PC-9 (cell line): Measurements from ENCODE around the gene GAK. TPM values are rescaled to one million over a fixed set of nuclear protein-coding genes. Genes with fewer than 3 reads are reported as not detected.

Experiments used
- BruUV-seq: library from RNA; stranded (reverse); fragments of 400-500 nt; replicated peaks from 2 replicates; lab custom pipeline; 2021; lab: Mats Ljungman, UMichigan
- CTCF ChIA-PET: fragments of 300-600 bp; sonication (Branson Sonifier 250); formaldehyde crosslinking; loops from one replicate; lab custom pipeline; 2022; ENCODE audit warnings: antibody characterized with exemption; lab: Charles Lee
- POLR2A ChIA-PET: fragments of 300-600 bp; sonication (Branson Sonifier 250); formaldehyde crosslinking; loops from one replicate; lab custom pipeline; 2022; ENCODE audit warnings: antibody characterized with exemption; ENCODE audit not compliant: unreplicated experiment; lab: Charles Lee
- DNase-seq, 2 experiments: peaks; one replicate each; pipeline versions ENCODE4 v3.0.0 to v3.0.0-alpha.2; 2015 to 2022; ENCODE audit warnings: mixed read lengths in 1 of 2
- H2AFZ ChIP-seq: fragments of 200-600 bp; sonication (generic); 2 replicates; pipeline ENCODE4 v1.8.1; 2017; ENCODE audit warnings: antibody characterized with exemption
- H3F3A ChIP-seq: fragments of 200-600 bp; sonication (generic); 2 replicates; pipeline ENCODE4 v1.8.1; 2017; ENCODE audit warnings: antibody characterized with exemption, mild to moderate bottlenecking, low read depth; ENCODE audit not compliant: insufficient read depth
- H3K27ac ChIP-seq: fragments of 200-600 bp; sonication (generic); 2 replicates; pipeline ENCODE4 v1.6.1; 2016; ENCODE audit warnings: mixed run types
- H3K27me3 ChIP-seq: fragments of 200-600 bp; sonication (generic); 2 replicates; pipeline ENCODE4 v1.6.1; 2016; ENCODE audit warnings: low read depth, mixed run types; ENCODE audit not compliant: insufficient read depth
- H3K36me3 ChIP-seq: fragments of 200-600 bp; sonication (generic); 2 replicates; pipeline ENCODE4 v1.6.1; 2016; ENCODE audit warnings: low read depth, mixed run types
- H3K4me1 ChIP-seq: fragments of 200-600 bp; sonication (generic); replicated peaks from 2 replicates; pipeline ENCODE4 v1.6.1; 2016; ENCODE audit warnings: mixed run types; ENCODE audit not compliant: insufficient read depth
- H3K4me2 ChIP-seq: fragments of 200-600 bp; sonication (generic); 2 replicates; pipeline ENCODE4 v1.6.1; 2017; ENCODE audit warnings: mixed run types
- H3K4me3 ChIP-seq: fragments of 200-600 bp; sonication (generic); 2 replicates; pipeline ENCODE4 v1.6.1; 2016; ENCODE audit warnings: mixed run types
- H3K79me2 ChIP-seq: fragments of 200-600 bp; sonication (generic); 2 replicates; pipeline ENCODE4 v1.6.1; 2017; ENCODE audit warnings: low read depth, mixed run types
- H3K9me2 ChIP-seq: fragments of 200-600 bp; sonication (generic); 2 replicates; pipeline ENCODE4 v1.8.1; 2017; ENCODE audit warnings: mild to moderate bottlenecking; ENCODE audit not compliant: insufficient read depth
- H3K9me3 ChIP-seq: fragments of 200-600 bp; sonication (generic); 2 replicates; pipeline ENCODE4 v1.8.1; 2016; ENCODE audit warnings: low read depth; ENCODE audit not compliant: insufficient read depth
- H4K20me1 ChIP-seq: fragments of 200-600 bp; sonication (generic); 2 replicates; pipeline ENCODE4 v1.8.1; 2017; ENCODE audit not compliant: insufficient read depth
- EZH2 ChIP-seq: fragments of 200-600 bp; sonication (generic); IDR thresholded peaks from 2 replicates; pipeline ENCODE4 v1.8.0; 2017; ENCODE audit warnings: antibody characterized with exemption, low read depth
- intact Hi-C: fragments of 100-400 bp; cut with micrococcal nuclease; formaldehyde crosslinking; loops from one replicate; pipeline ENCODE4 v1.10.0; 2022; ENCODE audit not compliant: unreplicated experiment
- total RNA-seq: library from RNA; stranded (reverse); gene quantifications from 2 replicates; pipeline ENCODE4 v1.2.3, GENCODE V29; 2021
- TF ChIP-seq, protein P1 (sequence below): fragments of 200-600 bp; sonication (generic); conservative IDR thresholded peaks from 2 replicates; pipeline ENCODE4 v1.6.1; 2017; ENCODE audit warnings: mixed run types, antibody characterized with exemption, mild to moderate bottlenecking, moderate library complexity

GAK gene
- total RNA-seq, 1 experiment from 2014 or later, result 114 TPM

DNA sequence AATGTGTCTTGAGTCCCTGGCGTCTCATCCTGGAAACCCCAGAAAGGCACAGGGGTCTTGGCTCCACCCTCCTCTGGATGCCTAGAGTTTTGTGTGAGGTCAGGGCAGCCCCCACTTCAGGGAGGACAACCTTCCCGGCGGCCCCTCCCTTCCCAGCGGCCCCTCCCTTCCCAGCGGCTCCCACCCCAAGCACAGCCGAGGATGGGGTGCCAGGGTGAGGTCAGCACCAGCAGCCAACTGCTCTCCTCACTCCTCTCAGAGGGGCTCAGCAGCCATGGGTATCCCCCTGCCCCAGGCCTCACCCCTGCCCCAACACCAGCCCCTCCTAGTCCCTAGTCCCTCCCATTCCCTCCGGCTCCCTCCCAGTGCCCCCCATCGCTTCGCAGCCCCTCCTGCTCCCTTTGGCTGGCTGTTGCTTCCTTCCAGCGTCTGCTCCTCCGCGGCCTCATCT, 23.8 kb upstream of the GAK start:
- no peaks in the 10 kb centered on the region for H3K27me3 ChIP-seq
- H2AFZ ChIP-seq, result no peak overlapping the region
- no peaks in the 10 kb centered on the region for H3F3A ChIP-seq
- no peak for DNase-seq
- intact Hi-C loops, result no loop called here
- no peak overlapping the region for H3K27ac ChIP-seq
- ChIA-PET POLR2A (no interaction called here), CTCF (interaction anchor here (0.6 kb wide), 1 partner anchor 11 kb away, joined by 17 read pairs; no protein-coding TSS in a partner anchor)
- BruUV-seq, result no TSS peak
- H3K36me3 ChIP-seq, result no peaks in the 10 kb centered on the region
- H4K20me1 ChIP-seq, result no peaks in the 10 kb centered on the region
- TF ChIP-seq EZH2, result no peak
- TF ChIP-seq, protein P1, sequence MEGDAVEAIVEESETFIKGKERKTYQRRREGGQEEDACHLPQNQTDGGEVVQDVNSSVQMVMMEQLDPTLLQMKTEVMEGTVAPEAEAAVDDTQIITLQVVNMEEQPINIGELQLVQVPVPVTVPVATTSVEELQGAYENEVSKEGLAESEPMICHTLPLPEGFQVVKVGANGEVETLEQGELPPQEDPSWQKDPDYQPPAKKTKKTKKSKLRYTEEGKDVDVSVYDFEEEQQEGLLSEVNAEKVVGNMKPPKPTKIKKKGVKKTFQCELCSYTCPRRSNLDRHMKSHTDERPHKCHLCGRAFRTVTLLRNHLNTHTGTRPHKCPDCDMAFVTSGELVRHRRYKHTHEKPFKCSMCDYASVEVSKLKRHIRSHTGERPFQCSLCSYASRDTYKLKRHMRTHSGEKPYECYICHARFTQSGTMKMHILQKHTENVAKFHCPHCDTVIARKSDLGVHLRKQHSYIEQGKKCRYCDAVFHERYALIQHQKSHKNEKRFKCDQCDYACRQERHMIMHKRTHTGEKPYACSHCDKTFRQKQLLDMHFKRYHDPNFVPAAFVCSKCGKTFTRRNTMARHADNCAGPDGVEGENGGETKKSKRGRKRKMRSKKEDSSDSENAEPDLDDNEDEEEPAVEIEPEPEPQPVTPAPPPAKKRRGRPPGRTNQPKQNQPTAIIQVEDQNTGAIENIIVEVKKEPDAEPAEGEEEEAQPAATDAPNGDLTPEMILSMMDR, result no peak
- H3K9me2 ChIP-seq, result no peaks in the 10 kb centered on the region
- no peaks in the 10 kb centered on the region for H3K79me2 ChIP-seq
- no peak overlapping the region for H3K4me3 ChIP-seq
- no peaks in the 10 kb centered on the region for H3K9me3 ChIP-seq
- H3K4me1 ChIP-seq, result no peaks in the 10 kb centered on the region
- H3K4me2 ChIP-seq, result no peak overlapping the region

DNA sequence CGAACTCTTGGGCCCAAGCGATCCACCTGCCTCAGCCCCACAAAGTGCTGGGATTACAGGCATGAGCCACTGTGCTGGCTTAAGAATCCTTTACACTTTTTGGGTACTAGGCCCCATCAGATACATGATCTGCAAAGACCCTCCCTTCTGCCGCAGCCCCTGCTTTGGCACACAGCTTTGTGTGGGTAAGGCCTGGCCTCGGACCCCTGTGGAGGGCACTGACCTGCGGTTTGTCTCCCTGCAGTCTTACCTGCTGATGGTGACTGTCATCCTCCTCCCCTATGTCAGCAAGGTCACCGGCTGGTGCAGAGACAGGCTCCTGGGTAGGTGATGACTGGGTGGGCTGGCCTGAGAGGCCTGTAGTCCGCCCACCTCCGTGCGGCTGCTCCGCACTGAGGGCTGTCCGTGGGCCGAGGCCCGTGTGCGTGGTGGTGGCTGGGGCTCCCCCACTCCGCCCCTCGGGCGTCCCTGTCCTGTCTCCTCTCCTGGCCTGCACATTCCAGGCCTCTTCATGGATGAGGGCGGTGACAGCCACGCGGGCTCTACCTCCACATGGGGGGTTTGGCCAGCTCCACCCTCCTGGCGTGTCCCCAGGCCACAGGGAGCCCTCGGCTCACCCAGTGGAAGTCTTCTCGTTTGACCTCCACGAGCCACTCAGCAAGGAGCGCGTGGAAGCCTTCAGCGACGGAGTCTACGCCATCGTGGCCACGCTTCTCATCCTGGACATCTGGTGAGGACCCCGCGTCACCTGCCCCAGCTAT, 23.2 kb upstream of the GAK start:
- Histone ChIP-seq H3K27ac (no peak overlapping the region), H3K9me2 (no peaks in the 10 kb centered on the region), H3K4me1 (no peaks in the 10 kb centered on the region), H2AFZ (no peak overlapping the region), H3K27me3 (no peaks in the 10 kb centered on the region), H3K4me3 (no peak overlapping the region), H3K36me3 (no peaks in the 10 kb centered on the region), H3K9me3 (no peaks in the 10 kb centered on the region), H3K4me2 (no peak overlapping the region), H3F3A (no peaks in the 10 kb centered on the region), H3K79me2 (no peaks in the 10 kb centered on the region), H4K20me1 (no peaks in the 10 kb centered on the region)
- POLR2A ChIA-PET, result no interaction called here
- no TSS peak for BruUV-seq
- CTCF ChIA-PET, result no interaction called here
- intact Hi-C loops, result no loop called here
- no peak for DNase-seq
- TF ChIP-seq EZH2, result no peak
- TF ChIP-seq, protein P1, result no peak

DNA sequence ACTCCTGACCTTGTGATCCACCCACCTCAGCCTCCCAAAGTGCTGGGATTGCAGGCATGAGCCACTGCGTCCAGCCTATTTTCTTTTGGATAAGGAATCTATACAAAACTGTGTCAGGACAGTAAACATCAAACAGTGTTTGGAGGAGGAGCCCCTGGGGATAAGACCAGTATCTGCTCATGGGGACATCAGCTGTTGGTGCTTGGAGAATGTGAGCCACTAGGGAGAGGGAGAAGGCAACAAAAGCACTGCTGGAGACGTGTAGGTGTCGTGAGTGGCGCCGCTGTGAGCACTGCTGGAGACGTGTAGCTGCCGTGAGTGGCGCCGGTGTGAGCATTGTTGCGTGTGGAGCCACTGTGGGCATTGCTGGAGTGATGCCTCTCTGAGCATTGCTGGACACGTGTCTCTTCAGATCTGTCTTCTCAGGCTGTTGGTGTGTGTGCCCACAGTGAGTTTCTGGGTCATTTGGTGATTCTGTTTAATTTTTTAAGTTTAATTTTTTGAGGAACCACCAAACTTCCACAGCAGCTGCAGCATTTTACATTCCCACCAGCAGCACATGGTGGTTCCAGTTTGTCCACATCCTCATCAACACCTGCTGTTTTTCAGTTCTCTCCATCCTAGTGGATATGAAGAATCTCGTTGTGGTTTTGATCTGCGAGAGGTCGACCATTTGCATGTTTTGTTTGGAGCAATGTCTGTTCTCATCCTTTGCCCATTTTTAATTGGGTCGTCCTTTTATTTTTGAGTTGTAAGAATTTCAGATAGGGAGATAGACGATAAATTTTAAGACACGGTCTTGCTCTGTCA, 22.3 kb upstream of the GAK start:
- BruUV-seq, result no TSS peak
- Histone ChIP-seq H3K79me2 (no peaks in the 10 kb centered on the region), H3K4me2 (no peak overlapping the region), H3K4me3 (no peak overlapping the region), H3K4me1 (no peaks in the 10 kb centered on the region), H3K36me3 (no peaks in the 10 kb centered on the region), H3K27ac (no peak overlapping the region), H3F3A (no peaks in the 10 kb centered on the region), H3K9me2 (no peaks in the 10 kb centered on the region), H2AFZ (no peak overlapping the region), H3K9me3 (no peaks in the 10 kb centered on the region), H3K27me3 (no peaks in the 10 kb centered on the region), H4K20me1 (no peaks in the 10 kb centered on the region)
- TF ChIP-seq EZH2, result no peak
- TF ChIP-seq, protein P1, result no peak
- ChIA-PET CTCF (no interaction called here), POLR2A (no interaction called here)
- no peak for DNase-seq
- intact Hi-C loops, result no loop called here
